ENCODE measurements around the gene SYT9. TPM values are rescaled to one million over a fixed set of nuclear protein-coding genes. Genes with fewer than 3 reads are reported as not detected.

SYT9 gene
- total RNA-seq, 8 experiments from 2014 or later: 0.09 to 23.0 (median 5.2) TPM

- H3K4me1 ChIP-seq (replicated peaks in 1 of 2): peaks cover 9 to 15% of the 10 kb centered on the region in 2 donors
- peak; percentile 83 to 99 (median 96) for ATAC-seq (replicated peaks in 6 of 8)
- 0 to 86% (median 40%) methylated on average over 1 of the region's 1 CpG; no CpG with 5 or more reads in 3 of the 10 experiments for WGBS, 10 experiments
- no peak overlapping the region for H3K27ac ChIP-seq
- in situ Hi-C loops (cut with MboI; ENCODE audit: low pct_unique_long_range_greater_than_20kb in 2 of 9, low sequenced_read_pairs in 9 of 9, unreplicated experiment in 9 of 9): no loop called here
- no peak overlapping the region for H3K4me3 ChIP-seq
Observed at GRCh38 chr11:7281079-7281478, 29.4 kb downstream of the SYT9 start.

- ATAC-seq (replicated peaks in 6 of 8): no peak
Observed at GRCh38 chr11:7281809-7282208, 30.1 kb downstream of the SYT9 start.

GRCh38 chr11:7286178-7286577 lies 34.5 kb downstream of the SYT9 start:
- no peak overlapping the region for H3K27ac ChIP-seq
- peaks cover 2 to 3% of the 10 kb centered on the region in 2 donors for H3K4me1 ChIP-seq (replicated peaks in 1 of 2)
- WGBS, 10 experiments: 0 to 100% (median 80%) methylated on average over 1 of the region's 1 CpG; no CpG with 5 or more reads in 3 of the 10 experiments
- in situ Hi-C loops (cut with MboI; ENCODE audit: low pct_unique_long_range_greater_than_20kb in 2 of 9, low sequenced_read_pairs in 9 of 9, unreplicated experiment in 9 of 9): no loop called here
- no peak for ATAC-seq (replicated peaks in 6 of 8)
- no peak overlapping the region for H3K4me3 ChIP-seq

More at GRCh38 chr11:7281809-7282208, 30.1 kb downstream of the SYT9 start:
- WGBS, 10 experiments: 25 to 100% (median 60%) methylated on average over 1 of the region's 1 CpG; no CpG with 5 or more reads in 3 of the 10 experiments
- peaks cover 9 to 15% of the 10 kb centered on the region in 2 donors for H3K4me1 ChIP-seq (replicated peaks in 1 of 2)
- in situ Hi-C loops (cut with MboI; ENCODE audit: low pct_unique_long_range_greater_than_20kb in 2 of 9, low sequenced_read_pairs in 9 of 9, unreplicated experiment in 9 of 9): no loop called here
- H3K4me3 ChIP-seq: no peak overlapping the region
- H3K27ac ChIP-seq: no peak overlapping the region

GRCh38 chr11:7291100-7291829 lies 39.6 kb downstream of the SYT9 start:
- Histone ChIP-seq H3K27ac (no peak overlapping the region), H3K4me1 (replicated peaks in 1 of 2) (no peaks in the 10 kb centered on the region), H3K4me3 (no peak overlapping the region)
- in situ Hi-C loops (cut with MboI; ENCODE audit: low pct_unique_long_range_greater_than_20kb in 2 of 9, low sequenced_read_pairs in 9 of 9, unreplicated experiment in 9 of 9): no loop called here
- WGBS, 10 experiments: 0 to 94% (median 49%) methylated on average over 1 to 2 of the region's 2 CpGs; no CpG with 5 or more reads in 2 of the 10 experiments
- peak in 2 of 8 experiments; percentile 69 to 70 for ATAC-seq (replicated peaks in 6 of 8)

GRCh38 chr11:7292922-7293321 lies 41.2 kb downstream of the SYT9 start:
- Histone ChIP-seq H3K4me3 (no peak overlapping the region), H3K27ac (no peak overlapping the region), H3K4me1 (replicated peaks in 1 of 2) (no peaks in the 10 kb centered on the region)
- in situ Hi-C loops (cut with MboI; ENCODE audit: low pct_unique_long_range_greater_than_20kb in 2 of 9, low sequenced_read_pairs in 9 of 9, unreplicated experiment in 9 of 9): no loop called here
- WGBS, 10 experiments: 74 to 93% (median 79%) methylated on average over 2 of the region's 2 CpGs; no CpG with 5 or more reads in 5 of the 10 experiments
- ATAC-seq (replicated peaks in 6 of 8): peak in 2 of 8 experiments; percentile 77 to 80

GRCh38 chr11:7299393-7299792 lies 47.7 kb downstream of the SYT9 start:
- 25 to 100% (median 65%) methylated on average over 1 to 2 of the region's 3 CpGs; no CpG with 5 or more reads in 4 of the 10 experiments for WGBS, 10 experiments
- H3K4me3 ChIP-seq: no peak overlapping the region
- ATAC-seq (replicated peaks in 6 of 8): no peak
- H3K27ac ChIP-seq: no peak overlapping the region
- H3K4me1 ChIP-seq (replicated peaks in 1 of 2): no peaks in the 10 kb centered on the region
- in situ Hi-C loops (cut with MboI; ENCODE audit: low pct_unique_long_range_greater_than_20kb in 2 of 9, low sequenced_read_pairs in 9 of 9, unreplicated experiment in 9 of 9): no loop called here

- no peaks in the 10 kb centered on the region for H3K4me1 ChIP-seq (replicated peaks in 1 of 2)
- in situ Hi-C loops (cut with MboI; ENCODE audit: low pct_unique_long_range_greater_than_20kb in 2 of 9, low sequenced_read_pairs in 9 of 9, unreplicated experiment in 9 of 9): no loop called here
- no peak overlapping the region for H3K4me3 ChIP-seq
- 0 to 100% (median 77%) methylated on average over 1 to 2 of the region's 2 CpGs; no CpG with 5 or more reads in 4 of the 10 experiments for WGBS, 10 experiments
- no peak overlapping the region for H3K27ac ChIP-seq
- no peak for ATAC-seq (replicated peaks in 6 of 8)
Observed at GRCh38 chr11:7300281-7300680, 48.6 kb downstream of the SYT9 start.

- in situ Hi-C loops (cut with MboI; ENCODE audit: low pct_unique_long_range_greater_than_20kb in 2 of 9, low sequenced_read_pairs in 9 of 9, unreplicated experiment in 9 of 9): no loop called here
- 29 to 90% (median 74%) methylated on average over 2 to 11 of the region's 11 CpGs; no CpG with 5 or more reads in 2 of the 10 experiments for WGBS, 10 experiments
- Histone ChIP-seq H3K4me3 (no peak overlapping the region), H3K27ac (no peak overlapping the region), H3K4me1 (replicated peaks in 1 of 2) (no peaks in the 10 kb centered on the region)
- ATAC-seq (replicated peaks in 6 of 8): no peak
Observed at GRCh38 chr11:7303146-7303545, 51.4 kb downstream of the SYT9 start.

- Histone ChIP-seq H3K4me1 (replicated peaks in 1 of 2) (no peaks in the 10 kb centered on the region), H3K4me3 (no peak overlapping the region), H3K27ac (no peak overlapping the region)
- 0 to 100% (median 76%) methylated on average over 1 to 2 of the region's 2 CpGs; no CpG with 5 or more reads in 3 of the 10 experiments for WGBS, 10 experiments
- ATAC-seq (replicated peaks in 6 of 8): no peak
- in situ Hi-C loops (cut with MboI; ENCODE audit: low pct_unique_long_range_greater_than_20kb in 2 of 9, low sequenced_read_pairs in 9 of 9, unreplicated experiment in 9 of 9): no loop called here
Observed at GRCh38 chr11:7306900-7307299, 55.2 kb downstream of the SYT9 start.

GRCh38 chr11:7307836-7308235 lies 56.1 kb downstream of the SYT9 start:
- 20 to 100% (median 56%) methylated on average over 1 to 2 of the region's 2 CpGs; no CpG with 5 or more reads in 4 of the 10 experiments for WGBS, 10 experiments
- ATAC-seq (replicated peaks in 6 of 8): no peak
- Histone ChIP-seq H3K4me1 (replicated peaks in 1 of 2) (no peaks in the 10 kb centered on the region), H3K27ac (no peak overlapping the region), H3K4me3 (no peak overlapping the region)
- in situ Hi-C loops (cut with MboI; ENCODE audit: low pct_unique_long_range_greater_than_20kb in 2 of 9, low sequenced_read_pairs in 9 of 9, unreplicated experiment in 9 of 9): no loop called here

- no peaks in the 10 kb centered on the region for H3K4me1 ChIP-seq (replicated peaks in 1 of 2)
- no peak overlapping the region for H3K4me3 ChIP-seq
- 0 to 100% (median 75%) methylated on average over 1 to 3 of the region's 3 CpGs; no CpG with 5 or more reads in 2 of the 10 experiments for WGBS, 10 experiments
- H3K27ac ChIP-seq: no peak overlapping the region
- in situ Hi-C loops (cut with MboI; ENCODE audit: low pct_unique_long_range_greater_than_20kb in 2 of 9, low sequenced_read_pairs in 9 of 9, unreplicated experiment in 9 of 9): no loop called here
- ATAC-seq (replicated peaks in 6 of 8): no peak
Observed at GRCh38 chr11:7311903-7312302, 60.2 kb downstream of the SYT9 start.

- 0 to 92% (median 51%) methylated on average over 1 to 3 of the region's 4 CpGs; no CpG with 5 or more reads in 2 of the 10 experiments for WGBS, 10 experiments
- Histone ChIP-seq H3K27ac (no peak overlapping the region), H3K4me1 (replicated peaks in 1 of 2) (peaks cover 0 to 2% of the 10 kb centered on the region in 2 donors), H3K4me3 (no peak overlapping the region)
- in situ Hi-C loops (cut with MboI; ENCODE audit: low pct_unique_long_range_greater_than_20kb in 2 of 9, low sequenced_read_pairs in 9 of 9, unreplicated experiment in 9 of 9): no loop called here
- no peak for ATAC-seq (replicated peaks in 6 of 8)
Observed at GRCh38 chr11:7314811-7315604, 63.3 kb downstream of the SYT9 start.

- in situ Hi-C loops (cut with MboI; ENCODE audit: low pct_unique_long_range_greater_than_20kb in 2 of 9, low sequenced_read_pairs in 9 of 9, unreplicated experiment in 9 of 9): no loop called here
- Histone ChIP-seq H3K27ac (no peak overlapping the region), H3K4me1 (replicated peaks in 1 of 2) (peaks cover 0 to 2% of the 10 kb centered on the region in 2 donors), H3K4me3 (no peak overlapping the region)
- 0 to 90% (median 50%) methylated on average over 1 to 2 of the region's 2 CpGs; no CpG with 5 or more reads in 1 of the 10 experiments for WGBS, 10 experiments
- ATAC-seq (replicated peaks in 6 of 8): no peak
Observed at GRCh38 chr11:7319501-7319900, 67.8 kb downstream of the SYT9 start.

All from motor neuron (in vitro differentiated cells).